Endothelial cell of umbilical vein (primary cell): ENCODE results near the gene PSMD14. TPM values are rescaled to one million over a fixed set of nuclear protein-coding genes. Genes with fewer than 3 reads are reported as not detected.

Source experiments
- BruUV-seq: library from RNA; stranded (reverse); fragments of 400-500 nt; replicated peaks from 2 replicates; lab custom pipeline; 2021; lab: Mats Ljungman, UMichigan
- CTCF ChIA-PET: fragments of 300-600, 350-600 bp; sonication (Branson Sonifier 250); formaldehyde crosslinking; loops from one replicate; lab custom pipeline; 2021; ENCODE audit warnings: antibody characterized with exemption, inconsistent platforms; lab: Charles Lee
- POLR2A ChIA-PET: fragments of 300-600, 350-600 bp; sonication (Branson Sonifier 250); formaldehyde crosslinking; loops from one replicate; lab custom pipeline; 2021; ENCODE audit warnings: antibody characterized with exemption, inconsistent platforms; lab: Charles Lee
- DNase-seq: peaks from one replicate; pipeline ENCODE4 v3.0.0-alpha.2; 2011; ENCODE audit warnings: low read depth, low spot score
- FAIRE-seq: peaks from 2 replicates; lab custom pipeline; 2011; peaks lifted over from hg19 to GRCh38; lab: Jason Lieb, UNC
- H2AFZ ChIP-seq: 2 replicates; pipeline ENCODE4 v1.6.0; 2012; ENCODE audit warnings: low read depth, low read length, control low read depth, inconsistent platforms
- H3K27ac ChIP-seq: 2 replicates; pipeline ENCODE4 v1.5.1; 2011; ENCODE audit warnings: low read depth, mild to moderate bottlenecking, control low read depth, low read length, moderate library complexity; ENCODE audit not compliant: insufficient read depth
- H3K27me3 ChIP-seq, 2 experiments: 2 replicates each; pipeline versions ENCODE4 v1.6.0 to v1.6.1; 2011; ENCODE audit warnings: low read length in 2 of 2, mixed read lengths in 1 of 2; ENCODE audit not compliant: control insufficient read depth in 2 of 2, insufficient read depth in 2 of 2
- H3K36me3 ChIP-seq, 2 experiments: 2 replicates in 1 of 2; 3 replicates in 1 of 2; pipeline ENCODE4 v1.5.1; 2011; ENCODE audit warnings: low read length in 2 of 2, mild to moderate bottlenecking in 1 of 2, moderate library complexity in 1 of 2; ENCODE audit not compliant: control insufficient read depth in 2 of 2, insufficient read depth in 2 of 2; ENCODE audit errors: extremely low read depth in 1 of 2
- H3K4me1 ChIP-seq: 3 replicates; pipeline ENCODE4 v1.5.1; 2011; ENCODE audit warnings: mild to moderate bottlenecking, low read length; ENCODE audit not compliant: control insufficient read depth, insufficient read depth; ENCODE audit errors: extremely low read depth
- H3K4me2 ChIP-seq: 2 replicates; pipeline ENCODE4 v1.6.1; 2011; ENCODE audit warnings: low read length, control low read depth, mixed read lengths; ENCODE audit not compliant: insufficient read depth
- H3K4me3 ChIP-seq, 3 experiments: fragments of 200-600 bp in 1 of 3; sonication (generic), shearing (Covaris generic) in 1 of 3; replicated peaks in 1 of 3; 2 replicates each; pipeline ENCODE4 v1.5.1; 2011 to 2016; ENCODE audit warnings: control low read depth in 3 of 3, low read length in 3 of 3, mild to moderate bottlenecking in 2 of 3, inconsistent platforms in 1 of 3, low read depth in 1 of 3, moderate library complexity in 1 of 3; ENCODE audit not compliant: insufficient read depth in 1 of 3
- H3K79me2 ChIP-seq: 2 replicates; pipeline ENCODE4 v1.6.0; 2012; ENCODE audit warnings: low read length, inconsistent platforms; ENCODE audit not compliant: control insufficient read depth, insufficient read depth
- H3K9ac ChIP-seq: replicated peaks from 2 replicates; pipeline ENCODE3; 2011; ENCODE audit warnings: low read length, control low read depth; ENCODE audit not compliant: insufficient read depth; ENCODE audit errors: extremely low read depth
- H3K9me1 ChIP-seq: replicated peaks from 3 replicates; pipeline ENCODE4 v1.6.0; 2011; ENCODE audit warnings: mild to moderate bottlenecking, low read length; ENCODE audit not compliant: control insufficient read depth, insufficient read depth; ENCODE audit errors: extremely low read depth
- H3K9me3 ChIP-seq: replicated peaks from 2 replicates; pipeline ENCODE4 v1.5.1; 2012; ENCODE audit warnings: low read length, inconsistent platforms; ENCODE audit not compliant: control insufficient read depth, insufficient read depth
- H4K20me1 ChIP-seq: replicated peaks from 2 replicates; pipeline ENCODE3; 2011; ENCODE audit warnings: mild to moderate bottlenecking, low read length; ENCODE audit not compliant: control insufficient read depth, insufficient read depth; ENCODE audit errors: extremely low read depth
- EZH2 ChIP-seq: IDR thresholded peaks from 2 replicates; pipeline ENCODE4 v1.6.1; 2012; ENCODE audit warnings: borderline replicate concordance, low read depth, mild to moderate bottlenecking, moderate library complexity, low read length, inconsistent platforms; ENCODE audit not compliant: severe bottlenecking
- FOS ChIP-seq: IDR thresholded peaks from 2 replicates; pipeline ENCODE4 v1.6.1; 2011; ENCODE audit warnings: mild to moderate bottlenecking, low read length, moderate library complexity, borderline replicate concordance; ENCODE audit not compliant: insufficient read depth
- GATA2 ChIP-seq: IDR thresholded peaks from 2 replicates; pipeline ENCODE4 v1.7.0; 2011; ENCODE audit warnings: low read depth, mild to moderate bottlenecking, moderate library complexity, mixed read lengths, low read length; ENCODE audit not compliant: insufficient read length, insufficient read depth
- JUN ChIP-seq: IDR thresholded peaks from 2 replicates; pipeline ENCODE4 v1.6.1; 2011; ENCODE audit warnings: borderline replicate concordance, low read depth; ENCODE audit not compliant: insufficient read length, insufficient read depth
- MYC ChIP-seq: IDR thresholded peaks from one replicate; pipeline ENCODE4 v1.6.1; 2011; ENCODE audit warnings: mild to moderate bottlenecking, low read depth, low read length
- POLR2A ChIP-seq: IDR thresholded peaks from 2 replicates; pipeline ENCODE4 v1.6.1; 2012; ENCODE audit warnings: low read depth, mild to moderate bottlenecking, control low read depth, low read length
- POLR2AphosphoS5 ChIP-seq: IDR thresholded peaks from 2 replicates; pipeline ENCODE4 v1.6.1; 2012; ENCODE audit warnings: low read depth, mild to moderate bottlenecking, control low read depth, low read length, moderate library complexity; ENCODE audit not compliant: insufficient read depth
- dilution Hi-C: fragments of 300-500 bp; cut with MboI; formaldehyde crosslinking; loops from one replicate; pipeline ENCODE4 v1.15.0; 2019; ENCODE audit warnings: low sequenced_read_pairs; ENCODE audit not compliant: extremely low pct_ligation_motif_present
- intact Hi-C: fragments of 100-400 bp; cut with micrococcal nuclease; formaldehyde crosslinking; loops from one replicate; pipeline ENCODE4 v1.10.0; 2022
- polyA plus RNA-seq, 4 experiments: library from polyadenylated mRNA; depleted of rRNA in 3 of 4; stranded (reverse) in 3 of 4; unstranded in 1 of 4; fragments of >200 nt; gene quantifications; 2 replicates each; pipeline versions ENCODE4 v1.2.1 to v1.2.3, GENCODE V29; 2011 to 2012; ENCODE audit warnings: missing spikeins in 1 of 4
- total RNA-seq: library from RNA; stranded (reverse); gene quantifications from 2 replicates; pipeline ENCODE4 v1.2.3, GENCODE V29; 2021
- TF ChIP-seq, protein P1 (sequence below): IDR thresholded peaks from 2 replicates; pipeline ENCODE4 v1.6.1; 2011; ENCODE audit not compliant: insufficient read depth, insufficient read length
- TF ChIP-seq, protein P2 (sequence below), 2 donors: IDR thresholded peaks; 1 replicate in 1 of 2; 2 replicates in 1 of 2; pipeline ENCODE4 v1.5.1; 2011; ENCODE audit warnings: low read length in 2 of 2, mild to moderate bottlenecking in 2 of 2, moderate library complexity in 2 of 2, control low read depth in 1 of 2, inconsistent platforms in 1 of 2, low read depth in 1 of 2; ENCODE audit not compliant: insufficient read depth in 1 of 2; ENCODE audit errors: extremely low read depth in 1 of 2

Gene PSMD14
- total and polyA plus RNA-seq, 2 donors (not counting 3 experiments of a cell fraction or from before 2014, with no cell fraction given) = 47.6 to 85.4 TPM

DNA sequence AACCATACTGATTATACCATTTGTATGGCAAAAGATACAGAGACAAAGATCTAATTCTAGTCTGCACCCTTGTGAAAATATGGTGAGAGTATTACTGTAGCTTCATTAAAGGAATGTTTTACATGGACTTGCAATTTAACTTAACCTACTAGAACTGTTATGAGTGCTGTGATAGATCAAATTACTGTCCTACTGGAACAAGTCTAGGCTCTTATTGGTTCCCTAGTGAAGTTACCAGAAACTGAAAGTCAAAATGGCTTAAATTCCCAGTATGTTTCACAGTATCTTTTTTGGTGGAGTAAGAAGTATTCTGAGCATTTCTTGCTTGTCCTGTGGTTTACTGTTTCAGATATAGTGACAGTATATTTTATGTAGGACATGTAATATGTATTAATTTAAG lies 104.1 kb downstream of the PSMD14 start:
- H3K4me1 ChIP-seq = peaks cover 3% of the 10 kb centered on the region
- H3K9ac ChIP-seq = no peak overlapping the region
- no peaks in the 10 kb centered on the region for H3K9me3 ChIP-seq
- peaks cover 26 to 29% of the 10 kb centered on the region in 2 experiments for H3K27me3 ChIP-seq
- ChIA-PET CTCF (no interaction called here), POLR2A (no interaction called here)
- H3K27ac ChIP-seq = no peak overlapping the region
- H3K4me2 ChIP-seq = no peak overlapping the region
- BruUV-seq = no TSS peak
- FAIRE-seq = no peak
- intact Hi-C loops = no loop called here
- DNase-seq = no peak
- TF ChIP-seq GATA2 (no peak), FOS (no peak), EZH2 (no peak), JUN (no peak), MYC (no peak), POLR2AphosphoS5 (no peak), POLR2A (no peak)
- TF ChIP-seq, protein P1, sequence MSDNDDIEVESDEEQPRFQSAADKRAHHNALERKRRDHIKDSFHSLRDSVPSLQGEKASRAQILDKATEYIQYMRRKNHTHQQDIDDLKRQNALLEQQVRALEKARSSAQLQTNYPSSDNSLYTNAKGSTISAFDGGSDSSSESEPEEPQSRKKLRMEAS = no peak
- TF ChIP-seq, protein P2, sequence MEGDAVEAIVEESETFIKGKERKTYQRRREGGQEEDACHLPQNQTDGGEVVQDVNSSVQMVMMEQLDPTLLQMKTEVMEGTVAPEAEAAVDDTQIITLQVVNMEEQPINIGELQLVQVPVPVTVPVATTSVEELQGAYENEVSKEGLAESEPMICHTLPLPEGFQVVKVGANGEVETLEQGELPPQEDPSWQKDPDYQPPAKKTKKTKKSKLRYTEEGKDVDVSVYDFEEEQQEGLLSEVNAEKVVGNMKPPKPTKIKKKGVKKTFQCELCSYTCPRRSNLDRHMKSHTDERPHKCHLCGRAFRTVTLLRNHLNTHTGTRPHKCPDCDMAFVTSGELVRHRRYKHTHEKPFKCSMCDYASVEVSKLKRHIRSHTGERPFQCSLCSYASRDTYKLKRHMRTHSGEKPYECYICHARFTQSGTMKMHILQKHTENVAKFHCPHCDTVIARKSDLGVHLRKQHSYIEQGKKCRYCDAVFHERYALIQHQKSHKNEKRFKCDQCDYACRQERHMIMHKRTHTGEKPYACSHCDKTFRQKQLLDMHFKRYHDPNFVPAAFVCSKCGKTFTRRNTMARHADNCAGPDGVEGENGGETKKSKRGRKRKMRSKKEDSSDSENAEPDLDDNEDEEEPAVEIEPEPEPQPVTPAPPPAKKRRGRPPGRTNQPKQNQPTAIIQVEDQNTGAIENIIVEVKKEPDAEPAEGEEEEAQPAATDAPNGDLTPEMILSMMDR (IDR thresholded peaks at IDR 0.05; ENCODE audit: extremely low read depth in 1 of 2, insufficient read depth in 1 of 2, low read depth in 1 of 2, low read length in 2 of 2) = no peak
- H4K20me1 ChIP-seq = no peaks in the 10 kb centered on the region
- dilution Hi-C loops = no loop called here
- H3K4me3 ChIP-seq = no peak overlapping the region
- peaks cover 0 to 3% of the 10 kb centered on the region in 2 experiments for H3K36me3 ChIP-seq
- H3K9me1 ChIP-seq = no peaks in the 10 kb centered on the region
- H2AFZ ChIP-seq = no peak overlapping the region
- H3K79me2 ChIP-seq = no peaks in the 10 kb centered on the region
